Left cardiac atrium (tissue), 4 donors: ENCODE data around the gene GASK1A. TPM values are rescaled to one million over a fixed set of nuclear protein-coding genes. Genes with fewer than 3 reads are reported as not detected.
"Not testable (repeated sequence)": the region's sequence is repeated elsewhere in the genome, so short reads cannot be mapped to it uniquely, and the experiment has no call there.

Source experiments
- ATAC-seq, 2 donors: fragments of 200-7000 bp; cut with Tn5 transposase; one replicate each; pipeline ENCODE4 v1.9.1; 2020; ENCODE audit warnings: mild to moderate bottlenecking in 2 of 2, moderate library complexity in 2 of 2
- DNase-seq: peaks from one replicate; pipeline ENCODE4 v3.0.0-alpha.2; 2020
- intact Hi-C, 2 donors: fragments of 100-400 bp; cut with DNase I; formaldehyde crosslinking; loops; one replicate each; pipeline versions ENCODE4 v1.14.1 to v1.15.1; 2022 to 2023
- long read RNA-seq: library from polyadenylated mRNA; unstranded; transcript quantifications from one replicate; pipeline ENCODE4 v2.0.0, GENCODE V29; 2021
- total RNA-seq, 2 donors: library from RNA; stranded (reverse); fragmentation: NEBNext Ultra II Directional; extraction: Animal tissue kit (Norgen Biotek cat#: 25700); gene quantifications; one replicate each; pipeline ENCODE4 v1.2.1, GENCODE V29; 2021
- donor health status: DM: no; HTN: yes; CAD: no.
- donor health status: DM: no; HTN: yes; CAD: no; lungs with severe emphysema.
- donor health status: DM: yes; HTN: yes; CAD: no.
- donor health status: Dilated cardiomyopathy.

The GASK1A gene
- 1 to 10 TPM; 2.6 to 4.0 TPM for total RNA-seq
- long read RNA-seq, partial matches to known transcripts = 1 of 1 reads
- long read RNA-seq, other reads (novel, unspliced or antisense) = 0 of 1 reads

DNA sequence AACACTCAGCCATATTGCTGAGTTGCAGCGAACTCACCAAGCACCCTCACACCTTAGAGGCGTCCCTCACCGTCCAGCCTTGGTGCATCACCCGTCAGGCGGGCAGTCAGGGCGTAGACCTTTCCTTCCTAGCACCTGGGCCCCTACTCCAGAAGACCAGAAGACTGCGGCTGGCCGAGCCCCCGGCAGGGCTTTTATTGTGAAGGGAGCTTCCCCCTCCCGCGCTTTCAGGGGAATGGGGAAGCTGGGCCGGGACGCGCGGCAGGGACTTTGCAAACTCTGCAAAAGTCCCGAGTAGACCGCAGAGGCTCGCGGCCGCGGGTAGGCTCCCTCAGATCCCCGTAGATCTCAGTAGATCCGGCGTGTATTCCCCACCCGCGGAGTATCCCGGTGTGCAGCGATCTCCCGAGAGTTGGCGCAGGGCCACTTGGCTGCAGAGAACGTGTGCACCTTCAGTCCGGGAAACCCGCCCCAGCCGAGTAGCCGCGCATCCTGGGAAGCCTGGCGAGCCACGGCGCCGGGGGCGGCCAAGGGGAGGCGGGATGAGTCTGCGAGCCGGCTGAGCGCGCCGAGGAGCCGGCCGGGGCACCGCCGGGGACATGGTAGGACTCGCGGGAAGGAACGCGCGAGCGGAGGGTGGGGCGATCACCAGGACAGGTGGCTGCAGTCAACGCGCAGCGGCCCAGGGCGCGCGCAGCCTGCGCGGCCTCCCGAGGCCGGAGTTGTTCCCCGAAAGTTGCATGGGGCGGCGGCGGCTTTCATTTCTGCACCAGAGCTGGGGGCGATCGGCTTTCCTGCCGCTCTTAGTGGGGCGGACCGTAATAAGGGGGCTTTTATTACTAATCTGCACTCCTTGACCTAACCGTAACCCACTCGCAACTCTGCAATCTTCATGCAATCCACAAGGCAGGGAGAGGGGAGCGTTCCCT is at the start of gene GASK1A:
GASK1A (plus strand) TSS at position 268 of the 929 bp plus-strand sequence; CDS start at position 600, 332 bp downstream.
- intact Hi-C loops = no loop called here
- peak; percentile 82 for ATAC-seq
- DNase-seq = peak; percentile 61

DNA sequence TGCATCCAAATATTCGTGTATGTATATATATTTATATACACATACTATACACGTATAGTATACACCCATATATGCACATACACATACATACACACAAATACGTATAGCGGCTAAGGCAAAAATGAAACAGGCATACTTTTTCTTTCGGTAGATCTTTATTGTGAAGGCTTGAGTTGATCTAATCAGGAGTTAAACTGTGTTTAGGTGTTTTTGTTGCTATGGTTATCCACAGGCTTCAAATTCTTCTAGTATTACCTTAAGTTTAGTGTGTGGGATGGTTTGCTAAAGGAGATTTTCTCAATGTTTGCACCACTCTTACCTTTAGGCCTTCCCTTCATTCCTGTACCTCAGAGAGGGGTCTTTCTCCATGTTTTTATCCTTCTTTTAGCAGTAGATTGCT is 45.0 kb upstream of the GASK1A start:
- DNase-seq (no peak), ATAC-seq (no peak)
- intact Hi-C loops = no loop called here

- intact Hi-C loops = no loop called here
- no peak for ATAC-seq
- no peak for DNase-seq
These were observed 44.2 kb upstream of the GASK1A start for GRCh38 chr3:42934910-42935309.

- intact Hi-C loops = no loop called here
- ATAC-seq (no peak), DNase-seq (no peak)
These were observed 43.6 kb upstream of the GASK1A start for GRCh38 chr3:42935472-42935871.

DNA sequence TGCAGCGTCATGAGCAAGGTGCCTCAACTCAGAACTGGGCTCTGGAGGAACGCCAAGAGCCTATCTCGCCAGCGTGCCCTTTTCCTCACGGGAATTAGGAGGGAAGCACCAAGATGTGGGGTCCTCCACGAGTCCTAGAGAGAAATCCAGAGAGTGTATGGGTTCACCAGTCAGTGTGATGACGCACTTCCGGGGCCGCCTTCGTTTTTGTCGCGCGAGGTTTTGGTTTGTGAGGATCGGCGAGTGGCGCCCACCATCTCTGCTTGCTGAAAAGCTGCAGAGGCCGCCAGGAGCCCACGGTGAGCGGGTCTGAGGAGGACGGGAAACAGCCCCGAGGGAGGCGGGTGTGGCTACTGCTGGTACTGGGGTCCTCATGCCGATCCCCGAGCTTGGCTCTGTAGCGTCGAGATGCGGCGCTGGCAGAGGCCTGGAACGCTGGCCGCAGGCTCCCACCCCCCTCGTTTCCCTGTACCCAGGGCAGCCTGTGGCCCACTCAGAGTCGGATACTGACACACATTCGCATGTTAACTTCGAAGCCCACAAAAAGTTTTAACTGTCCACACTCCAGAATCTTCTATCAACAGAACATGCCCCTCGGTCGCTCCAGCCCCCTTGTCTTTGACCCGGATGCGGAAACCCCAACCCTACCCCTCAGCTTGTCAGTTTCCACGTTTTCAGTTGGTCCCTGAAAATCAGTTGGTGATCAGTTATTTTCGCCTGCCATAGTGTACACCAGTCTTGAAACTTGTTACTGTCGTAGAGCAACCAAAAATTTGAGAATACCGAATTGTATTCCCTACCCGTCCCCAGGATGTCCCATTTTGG is 42.7 kb upstream of the GASK1A start:
- DNase-seq (peak; percentile 47), ATAC-seq (peak in 1 of 2 donors; percentile 70)
- intact Hi-C loops = no loop called here

- intact Hi-C loops = no loop called here
- ATAC-seq (no peak), DNase-seq (no peak)
These were observed 41.8 kb upstream of the GASK1A start for GRCh38 chr3:42937334-42937733.

DNA sequence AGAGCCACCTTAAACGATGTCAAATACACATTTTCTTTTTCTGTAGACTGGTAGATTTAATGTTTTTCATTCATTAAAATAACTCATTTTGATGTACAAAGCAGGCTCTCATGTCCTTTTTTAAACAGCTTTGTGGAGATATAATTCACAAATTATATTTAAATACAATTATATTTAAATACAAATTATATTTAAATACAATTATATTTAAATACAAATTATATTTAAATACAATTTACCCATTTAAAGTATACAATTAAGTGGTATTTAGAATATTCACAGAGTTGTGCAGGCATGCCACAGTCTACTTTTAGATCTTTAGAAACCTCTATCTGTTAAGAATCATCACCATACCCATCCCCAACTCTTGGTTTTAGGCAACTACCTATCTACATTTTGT is 36.4 kb upstream of the GASK1A start:
- ATAC-seq (no peak), DNase-seq (no peak)
- intact Hi-C loops = no loop called here

DNA sequence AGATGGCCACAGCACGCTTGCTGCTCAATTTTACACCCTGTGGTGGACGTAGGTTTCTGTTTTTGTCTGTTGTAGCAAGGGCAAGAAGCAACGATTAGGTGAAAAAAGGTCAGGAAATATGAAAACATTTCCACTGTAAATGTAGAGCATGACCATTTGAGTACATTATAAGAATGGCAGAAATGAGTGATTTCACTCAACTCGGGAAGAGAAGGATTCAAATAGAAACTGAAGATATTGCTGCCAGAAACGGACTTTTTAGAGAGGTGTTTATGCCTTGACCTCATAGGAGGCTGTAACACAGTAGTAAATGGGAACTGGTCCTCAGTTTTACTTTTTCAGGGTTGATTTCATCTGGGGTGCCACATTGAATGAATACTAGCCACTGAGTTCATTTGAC is 33.1 kb upstream of the GASK1A start:
- intact Hi-C loops = no loop called here
- DNase-seq (no peak), ATAC-seq (no peak)

DNA sequence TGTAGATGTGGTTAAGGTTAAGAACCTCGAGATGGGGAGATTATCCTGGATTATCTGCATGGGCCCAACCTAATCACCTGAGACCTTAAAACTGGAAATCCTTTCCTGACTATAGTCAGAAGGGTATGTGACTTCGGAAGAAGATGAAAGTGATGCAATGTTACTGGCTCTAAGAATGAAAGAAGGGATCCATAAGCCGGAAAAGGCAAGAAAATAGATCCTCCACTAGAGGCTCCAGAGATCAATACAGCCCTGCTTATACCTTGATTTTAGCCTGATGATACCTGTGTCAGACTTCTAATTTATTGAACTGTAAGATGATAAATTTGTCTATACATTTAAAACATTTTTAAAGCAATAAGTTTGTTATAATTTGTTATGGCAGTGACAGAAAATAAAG is 21.5 kb upstream of the GASK1A start:
- intact Hi-C loops = no loop called here
- DNase-seq (no peak), ATAC-seq (no peak)

- DNase-seq = no peak
- intact Hi-C loops = loop anchor here (2.0 to 5.0 kb wide), 3 partner anchors 195 to 542 kb away; no protein-coding TSS in a partner anchor
- ATAC-seq = no peak
These were observed 18.8 kb upstream of the GASK1A start for GRCh38 chr3:42960282-42960681.

DNA sequence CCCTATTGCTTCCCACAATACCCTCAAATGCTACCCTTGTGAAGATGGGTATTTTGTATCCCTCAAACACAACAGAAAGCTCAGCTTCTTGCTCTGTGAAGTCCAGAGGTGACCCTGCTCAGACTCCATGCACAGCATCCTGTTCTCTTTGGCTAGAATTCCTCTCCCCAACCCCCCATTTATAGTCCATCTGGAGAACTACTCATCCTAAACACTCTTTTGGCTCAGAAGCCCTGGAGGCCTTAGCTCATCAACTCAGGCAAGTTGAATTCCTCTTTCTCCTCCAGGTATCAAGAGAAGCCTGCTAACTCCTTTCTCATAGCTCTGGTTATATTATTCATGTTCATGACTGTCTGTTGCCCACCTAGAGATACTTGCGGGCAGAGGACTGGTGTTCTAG is 18.3 kb upstream of the GASK1A start:
- intact Hi-C loops = loop anchor here (2.0 to 5.0 kb wide), 3 partner anchors 194 to 542 kb away; no protein-coding TSS in a partner anchor
- no peak for ATAC-seq

GRCh38 chr3:42961633-42962032 is 17.5 kb upstream of the GASK1A start:
- ATAC-seq = peak; percentile 57 to 74
- intact Hi-C loops = loop anchor here (2.0 to 5.0 kb wide), 3 partner anchors 193 to 541 kb away; no protein-coding TSS in a partner anchor

More for the DNA sequence above, 18.3 kb upstream of the GASK1A start:
- DNase-seq = no peak

DNA sequence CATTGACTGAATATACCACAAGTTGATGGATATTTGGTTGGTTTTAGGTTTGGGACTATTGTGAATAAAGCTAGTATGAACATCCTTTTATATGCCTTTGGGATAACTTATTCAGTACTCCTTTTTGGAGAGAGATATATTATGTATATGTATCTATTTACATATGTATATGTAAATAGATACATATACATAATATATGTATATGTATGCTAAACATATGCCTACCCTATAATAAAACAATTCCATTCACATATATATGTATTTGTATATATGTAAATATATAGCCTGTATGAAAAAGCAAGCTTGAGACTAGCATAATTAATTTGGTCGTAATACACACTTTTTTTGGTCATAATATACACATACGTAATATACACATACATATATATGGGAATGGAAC is 15.8 kb upstream of the GASK1A start:
- intact Hi-C loops = loop anchor here (5.0 kb wide), 2 partner anchors 194 to 539 kb away; no protein-coding TSS in a partner anchor

More at GRCh38 chr3:42961633-42962032, 17.5 kb upstream of the GASK1A start:
- peak; percentile 28 for DNase-seq

GRCh38 chr3:42964266-42964665 is 14.8 kb upstream of the GASK1A start:
- intact Hi-C loops = loop anchor here (5.0 kb wide), 2 partner anchors 193 to 538 kb away; no protein-coding TSS in a partner anchor
- ATAC-seq (no peak), DNase-seq (no peak)

More for the DNA sequence above, 15.8 kb upstream of the GASK1A start:
- ATAC-seq (no peak), DNase-seq (no peak)

DNA sequence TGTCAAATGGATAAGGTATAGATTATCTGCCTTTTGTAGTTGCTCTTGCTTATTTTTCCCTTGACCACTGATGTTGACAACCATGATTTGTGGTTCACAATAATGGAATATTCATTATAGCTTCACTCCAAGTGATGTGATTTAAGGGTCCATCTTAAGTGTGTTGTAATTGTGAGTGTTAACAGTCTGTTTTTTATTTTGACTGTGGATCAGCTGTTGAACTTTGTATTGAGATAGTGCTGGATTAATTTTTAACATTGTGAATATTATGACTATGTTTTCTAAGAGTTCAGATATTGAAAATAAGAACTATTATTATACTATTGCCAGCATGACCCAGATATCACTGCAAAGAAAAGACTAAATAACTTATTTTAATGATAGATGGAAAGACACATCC is 8.6 kb upstream of the GASK1A start:
- DNase-seq (no peak), ATAC-seq (no peak)
- intact Hi-C loops = no loop called here

GRCh38 chr3:42970976-42971772 is 7.9 kb upstream of the GASK1A start:
- no peak for ATAC-seq
- intact Hi-C loops = no loop called here
- no peak for DNase-seq

DNA sequence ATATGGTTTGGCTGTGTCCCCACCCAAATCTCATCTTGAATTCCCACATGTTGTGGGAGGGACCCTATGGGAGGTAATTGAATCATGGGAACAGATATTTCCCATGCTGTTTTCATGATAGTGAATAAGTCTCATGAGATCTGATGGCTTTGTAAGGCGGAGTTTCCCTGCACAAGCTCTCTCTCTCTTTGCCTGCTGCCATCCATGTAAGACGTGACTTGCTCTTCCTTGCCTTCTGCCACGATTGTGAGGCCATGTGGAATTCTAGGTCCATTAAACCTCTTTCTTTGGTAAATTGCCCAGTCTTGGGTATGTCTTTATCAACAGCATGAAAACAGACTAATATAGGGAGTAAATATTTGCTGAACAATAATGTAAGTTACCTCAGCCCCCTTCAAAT is 4.2 kb upstream of the GASK1A start:
- ATAC-seq, intact Hi-C loops, DNase-seq: not testable (repeated sequence)

- intact Hi-C loops = no loop called here
- ATAC-seq (no peak), DNase-seq (no peak)
These were observed 3.7 kb upstream of the GASK1A start for GRCh38 chr3:42975456-42975855.

- ATAC-seq = no peak
- intact Hi-C loops = no loop called here
These were observed 3.2 kb upstream of the GASK1A start for GRCh38 chr3:42975955-42976354.

More at GRCh38 chr3:42975955-42976354, 3.2 kb upstream of the GASK1A start:
- DNase-seq = no peak
